ENCODE results near the gene GP1BA. TPM values are rescaled to one million over a fixed set of nuclear protein-coding genes. Genes with fewer than 3 reads are reported as not detected.

Gene GP1BA
- total and polyA plus RNA-seq, 2 of the 8 experiments (the other 6 are each of a cell fraction or from before 2014, with no cell fraction given): not detected

- H3K23me2 ChIP-seq (ENCODE audit: low read depth, low read length): no peaks in the 10 kb centered on the region
- peaks cover 0 to 2% of the 10 kb centered on the region in 2 experiments for H4K20me1 ChIP-seq (replicated peaks in 1 of 2; ENCODE audit: control insufficient read depth in 1 of 2, insufficient read depth in 2 of 2, low read length in 2 of 2)
- DNase-seq (ENCODE audit: low read depth in 1 of 2, low spot score in 2 of 2) (no peak), FAIRE-seq (no peak)
- no peaks in the 10 kb centered on the region for H3K9me3 ChIP-seq (ENCODE audit: insufficient read depth in 2 of 2, low read depth in 1 of 2, low read length in 1 of 2)
- no peak overlapping the region for H4K5ac ChIP-seq (ENCODE audit: insufficient read length, low read depth, low read length)
- H3K4me1 ChIP-seq (replicated peaks in 1 of 4; ENCODE audit: control insufficient read depth in 3 of 4, insufficient read depth in 4 of 4, low read length in 3 of 4): peaks cover 0 to 4% (median 1%) of the 10 kb centered on the region in 4 experiments; a peak in 3 of 7 replicates
- H3K18ac ChIP-seq (ENCODE audit: extremely low read depth, low read length): no peak overlapping the region
- ChIA-PET POLR2A (ENCODE audit: partially characterized antibody) (no interaction called here), CTCF (ENCODE audit: partially characterized antibody) (interaction anchor here (0.9 to 6.2 kb wide), 9 partner anchors 7 to 158 kb away, joined by 3 to 55 read pairs (median 5); partner anchors contain the start of gene VMO1)
- H3K27ac ChIP-seq (ENCODE audit: low read depth, low read length): no peak overlapping the region
- H3K79me2 ChIP-seq (ENCODE audit: control insufficient read depth in 1 of 2, insufficient read depth in 2 of 2, low read length in 2 of 2): no peaks in the 10 kb centered on the region
- no peak overlapping the region for H2BK120ac ChIP-seq (replicated peaks; ENCODE audit: low read depth, low read length)
- H2AK5ac ChIP-seq (ENCODE audit: low read depth, low read length): no peak overlapping the region
- no peaks in the 10 kb centered on the region for H3K79me1 ChIP-seq (ENCODE audit: low read depth, low read length)
- H3K27me3 ChIP-seq (replicated peaks in 1 of 4; ENCODE audit: control insufficient read depth in 3 of 4, extremely low read depth in 1 of 4, insufficient read depth in 3 of 4, low read length in 3 of 4): no peaks in the 10 kb centered on the region
- no peak overlapping the region for H3K4me2 ChIP-seq (ENCODE audit: insufficient read depth in 1 of 2, low read depth in 2 of 2, low read length in 2 of 2)
- no peak overlapping the region for H3K4me3 ChIP-seq (ENCODE audit: extremely low read depth in 1 of 4, insufficient read depth in 2 of 4, low read depth in 3 of 4, low read length in 4 of 4)
- H2BK20ac ChIP-seq (ENCODE audit: low read length): no peak overlapping the region
- no peak overlapping the region for H3K14ac ChIP-seq (ENCODE audit: insufficient read length)
- H3K4ac ChIP-seq (replicated peaks; ENCODE audit: insufficient read length, low read depth, low read length): no peak overlapping the region
- no peak overlapping the region for H3K23ac ChIP-seq (ENCODE audit: insufficient read length)
- H2BK15ac ChIP-seq (ENCODE audit: low read length): no peak overlapping the region
- no peak overlapping the region; the same call in 1 of the 2 replicates for H2BK5ac ChIP-seq (ENCODE audit: low read depth, low read length)
- H2AFZ ChIP-seq (ENCODE audit: low read length): no peak overlapping the region
- H3K9ac ChIP-seq (replicated peaks in 1 of 4; ENCODE audit: extremely low read depth in 1 of 4, low read depth in 3 of 4, low read length in 3 of 4): no peak overlapping the region
- H4K91ac ChIP-seq (replicated peaks; ENCODE audit: insufficient read length, low read length): no peak overlapping the region
- no peak overlapping the region for H4K8ac ChIP-seq (ENCODE audit: extremely low read depth, insufficient read depth, low read length)
- 88% methylated on average over 4 of the region's 4 CpGs; no CpG with 5 or more reads in 1 of the 2 experiments for WGBS, 2 experiments (ENCODE audit: extremely low coverage in 1 of 2, insufficient coverage in 1 of 2, insufficient read length in 1 of 2, insufficient replicate concordance in 2 of 2, low coverage in 1 of 2, low lambda C conversion rate in 2 of 2, missing lambda C conversion rate in 1 of 2)
- no peak overlapping the region for H3K56ac ChIP-seq (replicated peaks; ENCODE audit: insufficient read length, low read depth, low read length)
- H3K36me3 ChIP-seq (ENCODE audit: control insufficient read depth in 2 of 4, insufficient read depth in 4 of 4, low read length in 3 of 4): peaks cover 3 to 32% (median 16%) of the 10 kb centered on the region in 4 experiments; a peak in 6 of 8 replicates
- H2BK12ac ChIP-seq (ENCODE audit: low read depth, low read length): no peak overlapping the region
- TF ChIP-seq RNF2 (IDR thresholded peaks at IDR 0.05; ENCODE audit: borderline replicate concordance, low read depth, low read length, missing control alignments, poor library complexity, severe bottlenecking) (no peak), KDM4A (IDR thresholded peaks at IDR 0.05; ENCODE audit: low read depth, low read length, severe bottlenecking) (no peak), CEBPB (IDR thresholded peaks at IDR 0.05; ENCODE audit: low read depth, low read length) (no peak), HDAC6 (IDR thresholded peaks at IDR 0.05; ENCODE audit: low read depth, low read length) (no peak), USF2 (IDR thresholded peaks at IDR 0.05; ENCODE audit: low read length) (no peak), SUZ12 (IDR thresholded peaks at IDR 0.05; ENCODE audit: low read length) (no peak), ZNF274 (IDR thresholded peaks at IDR 0.05; ENCODE audit: borderline replicate concordance, extremely low read depth, low read length) (no peak), EZH2 (IDR thresholded peaks at IDR 0.05; ENCODE audit: low read depth, low read length, severe bottlenecking) (no peak), SP4 (IDR thresholded peaks at IDR 0.05; ENCODE audit: low read length) (no peak), HDAC2 (IDR thresholded peaks at IDR 0.05; ENCODE audit: borderline replicate concordance in 1 of 2, low read depth in 2 of 2, low read length in 2 of 2) (no peak)
- TF ChIP-seq, protein P1, sequence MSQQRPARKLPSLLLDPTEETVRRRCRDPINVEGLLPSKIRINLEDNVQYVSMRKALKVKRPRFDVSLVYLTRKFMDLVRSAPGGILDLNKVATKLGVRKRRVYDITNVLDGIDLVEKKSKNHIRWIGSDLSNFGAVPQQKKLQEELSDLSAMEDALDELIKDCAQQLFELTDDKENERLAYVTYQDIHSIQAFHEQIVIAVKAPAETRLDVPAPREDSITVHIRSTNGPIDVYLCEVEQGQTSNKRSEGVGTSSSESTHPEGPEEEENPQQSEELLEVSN (IDR thresholded peaks at IDR 0.05): no peak
Observed at GRCh38 chr17:4884489-4884888, 47.6 kb upstream of the GP1BA start.
